GM12873 (cell line): ENCODE results near the gene NKX2-8.

ENCODE experiments used
- CTCF ChIP-seq: IDR thresholded peaks from 2 replicates; pipeline ENCODE4 v1.5.1; 2012; ENCODE audit warnings: low read depth, mild to moderate bottlenecking, moderate library complexity, low read length, control low read depth; ENCODE audit not compliant: insufficient read depth; ENCODE audit errors: missing control alignments

The NKX2-8 gene

GRCh38 chr14:36585100-36585499 lies 2.7 kb upstream of the NKX2-8 start:
- TF ChIP-seq CTCF = no peak

GRCh38 chr14:36583893-36584811 lies 1.7 kb upstream of the NKX2-8 start:
- no peak for TF ChIP-seq CTCF

GRCh38 chr14:36583242-36583892 lies 953 bp upstream of the NKX2-8 start:
- no peak for TF ChIP-seq CTCF

- TF ChIP-seq CTCF = no peak
Observed at GRCh38 chr14:36582874-36583241, 444 bp upstream of the NKX2-8 start.

GRCh38 chr14:36580856-36581831 lies 1.3 kb downstream of the NKX2-8 start:
- no peak for TF ChIP-seq CTCF

GRCh38 chr14:36580141-36580855 lies 2.1 kb downstream of the NKX2-8 start:
- TF ChIP-seq CTCF = no peak
